PC-3 (cell line): ENCODE results near the gene ITSN1.

Source experiments
- EZH2 ChIP-seq: fragments of 300-600 bp; sonication (generic); IDR thresholded peaks from one replicate; pipeline ENCODE4 v1.6.1; 2017; ENCODE audit warnings: antibody characterized with exemption, mild to moderate bottlenecking, low read length; ENCODE audit not compliant: unreplicated experiment
- TF ChIP-seq, protein P1 (sequence below): fragments of 300-600 bp; sonication (generic); conservative IDR thresholded peaks from 2 replicates; pipeline ENCODE4 v1.5.1; 2017; ENCODE audit warnings: antibody characterized with exemption, low read depth, mild to moderate bottlenecking, low read length

DNA sequence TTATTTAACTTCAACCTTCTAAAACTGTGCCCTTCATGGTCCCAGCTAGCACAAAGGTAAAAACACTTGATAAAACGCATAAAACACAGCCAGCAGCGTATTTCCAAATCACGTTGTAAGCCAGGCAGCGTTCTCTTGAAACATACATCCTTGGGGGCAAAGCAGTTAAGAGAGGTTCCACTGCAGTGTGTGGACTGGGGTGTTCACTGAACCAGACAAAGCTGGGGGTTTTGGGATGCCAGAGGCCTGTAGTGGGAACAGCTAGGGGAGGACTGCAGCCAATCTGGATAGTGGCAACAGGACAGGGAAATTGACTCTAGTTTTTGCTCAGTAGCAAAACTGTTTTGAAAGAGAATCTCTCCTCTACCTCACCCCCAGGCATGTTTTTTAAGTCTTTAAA is 294.8 kb downstream of the ITSN1 start:
- TF ChIP-seq, protein P1, sequence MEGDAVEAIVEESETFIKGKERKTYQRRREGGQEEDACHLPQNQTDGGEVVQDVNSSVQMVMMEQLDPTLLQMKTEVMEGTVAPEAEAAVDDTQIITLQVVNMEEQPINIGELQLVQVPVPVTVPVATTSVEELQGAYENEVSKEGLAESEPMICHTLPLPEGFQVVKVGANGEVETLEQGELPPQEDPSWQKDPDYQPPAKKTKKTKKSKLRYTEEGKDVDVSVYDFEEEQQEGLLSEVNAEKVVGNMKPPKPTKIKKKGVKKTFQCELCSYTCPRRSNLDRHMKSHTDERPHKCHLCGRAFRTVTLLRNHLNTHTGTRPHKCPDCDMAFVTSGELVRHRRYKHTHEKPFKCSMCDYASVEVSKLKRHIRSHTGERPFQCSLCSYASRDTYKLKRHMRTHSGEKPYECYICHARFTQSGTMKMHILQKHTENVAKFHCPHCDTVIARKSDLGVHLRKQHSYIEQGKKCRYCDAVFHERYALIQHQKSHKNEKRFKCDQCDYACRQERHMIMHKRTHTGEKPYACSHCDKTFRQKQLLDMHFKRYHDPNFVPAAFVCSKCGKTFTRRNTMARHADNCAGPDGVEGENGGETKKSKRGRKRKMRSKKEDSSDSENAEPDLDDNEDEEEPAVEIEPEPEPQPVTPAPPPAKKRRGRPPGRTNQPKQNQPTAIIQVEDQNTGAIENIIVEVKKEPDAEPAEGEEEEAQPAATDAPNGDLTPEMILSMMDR, result no peak
- TF ChIP-seq EZH2, result no peak
